Measurements from ENCODE around the gene PIGR. TPM values are rescaled to one million over a fixed set of nuclear protein-coding genes. Genes with fewer than 3 reads are reported as not detected.

PIGR gene
- total and polyA plus RNA-seq, 5 donors from 2014 or later = not detected

GRCh38 chr1:206893380-206893779, 52.9 kb downstream of the PIGR start:
- H3K4me3 Mint-ChIP-seq = no peak overlapping the region
- peaks cover 0 to 1% (median 0%) of the 10 kb centered on the region in 7 donors for H3K9me3 Mint-ChIP-seq
- H3K4me1 Mint-ChIP-seq = peaks cover 11 to 39% (median 17%) of the 10 kb centered on the region in 4 donors
- Histone ChIP-seq H3K27me3 (ENCODE audit: control insufficient read depth, insufficient read depth, low read length) (no peaks in the 10 kb centered on the region), H3K27ac (ENCODE audit: insufficient read depth, low read length, poor library complexity, severe bottlenecking) (no peak overlapping the region), H3K4me3 (ENCODE audit: low read depth, low read length) (no peak overlapping the region), H3K4me1 (ENCODE audit: control insufficient read depth, insufficient read depth, low read length, poor library complexity, severe bottlenecking) (no peaks in the 10 kb centered on the region), H3K9me3 (ENCODE audit: control insufficient read depth in 2 of 2, low read length in 2 of 2) (no peaks in the 10 kb centered on the region), H3K36me3 (ENCODE audit: control insufficient read depth, insufficient read depth, low read length) (no peaks in the 10 kb centered on the region)
- peaks cover 16% of the 10 kb centered on the region for H3K36me3 Mint-ChIP-seq
- ATAC-seq (ENCODE audit: low read depth in 2 of 2) (no peak), DNase-seq (no peak)
- H3K27ac Mint-ChIP-seq = peak overlapping the region in 1 of 3 donors; percentile 15
- H3K27me3 Mint-ChIP-seq = no peaks in the 10 kb centered on the region

- no peak overlapping the region for H3K4me3 ChIP-seq (ENCODE audit: low read depth, low read length)
- no peaks in the 10 kb centered on the region for H3K36me3 ChIP-seq (ENCODE audit: control insufficient read depth, insufficient read depth, low read length)
- Mint-ChIP-seq H3K4me1 (peaks cover 11 to 32% (median 16%) of the 10 kb centered on the region in 4 donors), H3K27me3 (no peaks in the 10 kb centered on the region), H3K9me3 (peaks cover 0 to 1% (median 0%) of the 10 kb centered on the region in 7 donors), H3K27ac (no peak overlapping the region), H3K4me3 (no peak overlapping the region), H3K36me3 (peaks cover 16% of the 10 kb centered on the region)
- H3K27me3 ChIP-seq (ENCODE audit: control insufficient read depth, insufficient read depth, low read length) = no peaks in the 10 kb centered on the region
- no peaks in the 10 kb centered on the region for H3K9me3 ChIP-seq (ENCODE audit: control insufficient read depth in 2 of 2, low read length in 2 of 2)
- H3K4me1 ChIP-seq (ENCODE audit: control insufficient read depth, insufficient read depth, low read length, poor library complexity, severe bottlenecking) = no peaks in the 10 kb centered on the region
- no peak for DNase-seq
- no peak overlapping the region for H3K27ac ChIP-seq (ENCODE audit: insufficient read depth, low read length, poor library complexity, severe bottlenecking)
- no peak for ATAC-seq (ENCODE audit: low read depth in 2 of 2)
Observed at GRCh38 chr1:206892351-206892984, 53.8 kb downstream of the PIGR start.

GRCh38 chr1:206891412-206891811, 54.9 kb downstream of the PIGR start:
- H3K27ac ChIP-seq (ENCODE audit: insufficient read depth, low read length, poor library complexity, severe bottlenecking) = no peak overlapping the region
- H3K27me3 ChIP-seq (ENCODE audit: control insufficient read depth, insufficient read depth, low read length) = no peaks in the 10 kb centered on the region
- peaks cover 0 to 1% (median 0%) of the 10 kb centered on the region in 7 donors for H3K9me3 Mint-ChIP-seq
- peak overlapping the region in 2 of 3 donors; percentile 36 to 84 for H3K27ac Mint-ChIP-seq
- H3K4me1 ChIP-seq (ENCODE audit: control insufficient read depth, insufficient read depth, low read length, poor library complexity, severe bottlenecking) = no peaks in the 10 kb centered on the region
- ATAC-seq (ENCODE audit: low read depth in 2 of 2) = no peak
- H3K36me3 Mint-ChIP-seq = peaks cover 16% of the 10 kb centered on the region
- H3K4me1 Mint-ChIP-seq = peaks cover 9 to 21% (median 13%) of the 10 kb centered on the region in 4 donors
- H3K9me3 ChIP-seq (ENCODE audit: control insufficient read depth in 2 of 2, low read length in 2 of 2) = no peaks in the 10 kb centered on the region
- H3K36me3 ChIP-seq (ENCODE audit: control insufficient read depth, insufficient read depth, low read length) = no peaks in the 10 kb centered on the region
- no peak overlapping the region for H3K4me3 Mint-ChIP-seq
- no peaks in the 10 kb centered on the region for H3K27me3 Mint-ChIP-seq
- no peak for DNase-seq
- no peak overlapping the region for H3K4me3 ChIP-seq (ENCODE audit: low read depth, low read length)

GRCh38 chr1:206890125-206891060, 55.9 kb downstream of the PIGR start:
- no peak for ATAC-seq (ENCODE audit: low read depth in 2 of 2)
- Histone ChIP-seq H3K27me3 (ENCODE audit: control insufficient read depth, insufficient read depth, low read length) (no peaks in the 10 kb centered on the region), H3K4me1 (ENCODE audit: control insufficient read depth, insufficient read depth, low read length, poor library complexity, severe bottlenecking) (no peaks in the 10 kb centered on the region), H3K27ac (ENCODE audit: insufficient read depth, low read length, poor library complexity, severe bottlenecking) (no peak overlapping the region), H3K4me3 (ENCODE audit: low read depth, low read length) (peak overlapping the region; percentile 6), H3K9me3 (ENCODE audit: control insufficient read depth in 2 of 2, low read length in 2 of 2) (no peaks in the 10 kb centered on the region), H3K36me3 (ENCODE audit: control insufficient read depth, insufficient read depth, low read length) (no peaks in the 10 kb centered on the region)
- peak overlapping the region in 1 of 3 donors; percentile 84 for H3K27ac Mint-ChIP-seq
- H3K4me1 Mint-ChIP-seq = peaks cover 3 to 19% (median 13%) of the 10 kb centered on the region in 4 donors
- H3K4me3 Mint-ChIP-seq = peak overlapping the region in 1 of 4 donors; percentile 11
- H3K36me3 Mint-ChIP-seq = peaks cover 20% of the 10 kb centered on the region
- no peaks in the 10 kb centered on the region for H3K9me3 Mint-ChIP-seq
- DNase-seq = no peak
- H3K27me3 Mint-ChIP-seq = peaks cover 5% of the 10 kb centered on the region

GRCh38 chr1:206887701-206888100, 58.6 kb downstream of the PIGR start:
- Mint-ChIP-seq H3K27ac (no peak overlapping the region), H3K4me1 (peaks cover 0 to 16% (median 10%) of the 10 kb centered on the region in 4 donors), H3K27me3 (peaks cover 10% of the 10 kb centered on the region), H3K9me3 (no peaks in the 10 kb centered on the region), H3K4me3 (no peak overlapping the region), H3K36me3 (peaks cover 12% of the 10 kb centered on the region)
- DNase-seq (no peak), ATAC-seq (ENCODE audit: low read depth in 2 of 2) (no peak)
- Histone ChIP-seq H3K4me1 (ENCODE audit: control insufficient read depth, insufficient read depth, low read length, poor library complexity, severe bottlenecking) (no peaks in the 10 kb centered on the region), H3K9me3 (ENCODE audit: control insufficient read depth in 2 of 2, low read length in 2 of 2) (no peaks in the 10 kb centered on the region), H3K27ac (ENCODE audit: insufficient read depth, low read length, poor library complexity, severe bottlenecking) (no peak overlapping the region), H3K27me3 (ENCODE audit: control insufficient read depth, insufficient read depth, low read length) (no peaks in the 10 kb centered on the region), H3K4me3 (ENCODE audit: low read depth, low read length) (no peak overlapping the region), H3K36me3 (ENCODE audit: control insufficient read depth, insufficient read depth, low read length) (no peaks in the 10 kb centered on the region)

GRCh38 chr1:206886831-206887230, 59.4 kb downstream of the PIGR start:
- no peak overlapping the region for H3K27ac ChIP-seq (ENCODE audit: insufficient read depth, low read length, poor library complexity, severe bottlenecking)
- no peaks in the 10 kb centered on the region for H3K27me3 ChIP-seq (ENCODE audit: control insufficient read depth, insufficient read depth, low read length)
- H3K4me1 ChIP-seq (ENCODE audit: control insufficient read depth, insufficient read depth, low read length, poor library complexity, severe bottlenecking) = no peaks in the 10 kb centered on the region
- no peaks in the 10 kb centered on the region for H3K9me3 Mint-ChIP-seq
- peaks cover 12% of the 10 kb centered on the region for H3K36me3 Mint-ChIP-seq
- no peak overlapping the region for H3K4me3 ChIP-seq (ENCODE audit: low read depth, low read length)
- no peak overlapping the region for H3K4me3 Mint-ChIP-seq
- H3K27ac Mint-ChIP-seq = no peak overlapping the region
- peaks cover 0 to 16% (median 10%) of the 10 kb centered on the region in 4 donors for H3K4me1 Mint-ChIP-seq
- DNase-seq = no peak
- H3K27me3 Mint-ChIP-seq = peaks cover 10% of the 10 kb centered on the region
- no peak for ATAC-seq (ENCODE audit: low read depth in 2 of 2)
- H3K36me3 ChIP-seq (ENCODE audit: control insufficient read depth, insufficient read depth, low read length) = no peaks in the 10 kb centered on the region
- H3K9me3 ChIP-seq (ENCODE audit: control insufficient read depth in 2 of 2, low read length in 2 of 2) = no peaks in the 10 kb centered on the region

GRCh38 chr1:206885341-206886060, 60.8 kb downstream of the PIGR start:
- Histone ChIP-seq H3K9me3 (ENCODE audit: control insufficient read depth in 2 of 2, low read length in 2 of 2) (no peaks in the 10 kb centered on the region), H3K4me1 (ENCODE audit: control insufficient read depth, insufficient read depth, low read length, poor library complexity, severe bottlenecking) (no peaks in the 10 kb centered on the region), H3K4me3 (ENCODE audit: low read depth, low read length) (no peak overlapping the region), H3K27ac (ENCODE audit: insufficient read depth, low read length, poor library complexity, severe bottlenecking) (no peak overlapping the region), H3K27me3 (ENCODE audit: control insufficient read depth, insufficient read depth, low read length) (no peaks in the 10 kb centered on the region), H3K36me3 (ENCODE audit: control insufficient read depth, insufficient read depth, low read length) (no peaks in the 10 kb centered on the region)
- H3K4me3 Mint-ChIP-seq = no peak overlapping the region
- peak overlapping the region in 1 of 3 donors; percentile 45 for H3K27ac Mint-ChIP-seq
- peaks cover 10% of the 10 kb centered on the region for H3K27me3 Mint-ChIP-seq
- H3K9me3 Mint-ChIP-seq = no peaks in the 10 kb centered on the region
- ATAC-seq (ENCODE audit: low read depth in 2 of 2) (no peak), DNase-seq (no peak)
- peaks cover 8% of the 10 kb centered on the region for H3K36me3 Mint-ChIP-seq
- peaks cover 0 to 7% (median 3%) of the 10 kb centered on the region in 4 donors for H3K4me1 Mint-ChIP-seq
